ENCODE results near the gene MAP3K9.
"Not testable (repeated sequence)": the region's sequence is repeated elsewhere in the genome, so short reads cannot be mapped to it uniquely, and the experiment has no call there.

MAP3K9 gene

DNA sequence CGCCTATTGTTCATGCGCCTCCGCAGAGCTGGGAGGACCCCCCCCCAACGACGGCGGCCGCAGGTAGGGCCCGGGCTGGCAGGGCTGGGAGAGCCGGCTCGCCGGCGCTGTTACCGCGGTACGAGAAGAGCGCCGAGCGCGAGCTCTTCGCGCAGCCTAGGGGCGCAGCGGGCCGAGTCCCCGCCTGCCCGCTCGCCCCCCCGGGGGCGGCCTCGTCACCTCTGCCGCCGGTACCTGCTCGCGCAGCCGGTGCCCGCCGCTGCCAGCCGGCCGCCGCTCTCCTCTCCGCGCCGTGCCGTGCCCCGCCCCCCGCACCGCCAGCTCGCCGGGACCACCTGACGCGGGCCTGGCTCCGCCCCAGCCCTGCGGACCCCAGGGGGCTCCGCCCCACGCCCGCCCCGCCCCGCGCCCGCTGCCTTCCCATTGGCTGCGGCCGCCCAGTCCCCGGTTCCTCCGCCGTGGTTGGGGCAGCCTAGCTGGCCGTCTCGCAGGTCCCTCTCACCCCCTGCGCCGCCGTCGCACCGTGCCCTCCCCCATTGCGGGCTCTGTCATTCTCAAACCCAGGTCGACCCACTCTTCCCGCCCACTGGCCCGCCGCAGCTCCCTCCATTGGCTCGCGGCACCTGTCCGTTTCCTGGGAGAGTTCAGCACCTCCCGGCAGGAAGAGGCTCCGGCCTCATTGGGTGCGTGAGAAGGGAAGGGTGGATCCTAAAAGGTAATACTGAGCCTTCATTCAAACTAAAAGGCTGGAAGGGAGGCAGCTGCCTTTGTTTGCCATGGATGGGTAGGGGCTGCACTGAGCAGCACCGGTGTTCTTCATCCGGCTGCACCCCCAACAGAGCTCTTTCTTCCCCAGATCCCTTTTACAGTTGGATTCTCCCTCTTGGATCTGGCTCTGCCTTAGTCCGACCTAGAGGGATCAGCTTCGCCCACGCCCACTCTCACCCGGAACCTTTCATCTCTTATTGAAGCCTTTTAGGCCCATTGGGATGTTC, at the start of gene MAP3K9:
Gene MAP3K9 (minus strand): TSS at position 289 of the 995 bp plus-strand sequence. CDS start 342 bp downstream, outside the sequence.
- no peaks in the 10 kb centered on the region for H3K36me3 Mint-ChIP-seq
- H3K27me3 Mint-ChIP-seq = no peaks in the 10 kb centered on the region

DNA sequence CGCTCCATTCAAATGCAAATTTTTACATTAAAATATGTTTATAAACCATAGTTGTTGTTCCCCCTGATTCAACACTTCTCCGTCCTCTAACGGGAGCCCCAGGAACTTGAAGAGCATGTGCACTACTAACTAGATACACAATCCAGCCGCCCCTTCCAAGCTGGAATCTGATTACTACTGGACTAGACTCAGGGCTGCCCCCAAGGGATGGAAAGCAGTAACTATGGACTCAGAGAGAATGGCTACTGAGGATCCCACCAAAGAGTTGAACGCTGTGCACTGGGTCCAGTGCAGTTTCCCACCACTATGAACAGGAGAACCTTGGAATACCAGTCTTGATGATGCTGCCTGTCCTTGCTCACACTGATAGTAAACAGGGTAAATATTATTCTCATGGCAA, 49.3 kb upstream of the MAP3K9 start:
- peaks cover 2% of the 10 kb centered on the region for H3K36me3 Mint-ChIP-seq
- H3K9me3 Mint-ChIP-seq (ENCODE audit: low read depth) = no peaks in the 10 kb centered on the region
- peaks cover 6% of the 10 kb centered on the region for H3K4me1 Mint-ChIP-seq (ENCODE audit: low read depth)
- H3K4me3 Mint-ChIP-seq = no peak overlapping the region
- no peak overlapping the region for H3K27ac Mint-ChIP-seq
- no peaks in the 10 kb centered on the region for H3K27me3 Mint-ChIP-seq

More for the DNA sequence above, at the start of gene MAP3K9:
- peak within 1 kb of the TSS; percentile 93 for H3K4me3 Mint-ChIP-seq
- no peaks in the 10 kb centered on the region for H3K9me3 Mint-ChIP-seq (ENCODE audit: low read depth)
- peaks cover 17% of the 10 kb centered on the region for H3K4me1 Mint-ChIP-seq (ENCODE audit: low read depth)
- H3K27ac Mint-ChIP-seq = peak within 1 kb of the TSS; percentile 93

DNA sequence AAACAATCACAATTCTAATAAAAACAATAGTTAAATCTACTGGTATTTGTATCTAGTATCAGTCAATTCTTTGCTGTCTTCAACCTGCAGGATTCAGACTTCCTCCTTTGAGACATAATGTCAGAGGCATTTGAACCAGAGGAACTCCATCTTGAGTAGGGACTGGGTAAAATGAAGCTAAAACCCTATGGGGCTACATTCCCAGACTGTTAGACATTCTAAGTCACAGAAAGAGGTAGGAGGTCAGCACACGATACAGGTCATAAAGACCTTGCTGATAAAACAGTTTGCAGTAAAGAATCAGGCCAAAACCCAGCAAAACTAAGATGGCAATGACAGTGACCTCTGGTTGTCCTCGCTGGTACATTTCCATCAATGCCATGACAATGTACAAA, 48.2 kb upstream of the MAP3K9 start:
- Mint-ChIP-seq H3K27me3 (no peaks in the 10 kb centered on the region), H3K9me3 (ENCODE audit: low read depth) (no peaks in the 10 kb centered on the region), H3K4me3 (no peak overlapping the region), H3K36me3 (peaks cover 2% of the 10 kb centered on the region), H3K4me1 (ENCODE audit: low read depth) (peaks cover 6% of the 10 kb centered on the region), H3K27ac (no peak overlapping the region)

DNA sequence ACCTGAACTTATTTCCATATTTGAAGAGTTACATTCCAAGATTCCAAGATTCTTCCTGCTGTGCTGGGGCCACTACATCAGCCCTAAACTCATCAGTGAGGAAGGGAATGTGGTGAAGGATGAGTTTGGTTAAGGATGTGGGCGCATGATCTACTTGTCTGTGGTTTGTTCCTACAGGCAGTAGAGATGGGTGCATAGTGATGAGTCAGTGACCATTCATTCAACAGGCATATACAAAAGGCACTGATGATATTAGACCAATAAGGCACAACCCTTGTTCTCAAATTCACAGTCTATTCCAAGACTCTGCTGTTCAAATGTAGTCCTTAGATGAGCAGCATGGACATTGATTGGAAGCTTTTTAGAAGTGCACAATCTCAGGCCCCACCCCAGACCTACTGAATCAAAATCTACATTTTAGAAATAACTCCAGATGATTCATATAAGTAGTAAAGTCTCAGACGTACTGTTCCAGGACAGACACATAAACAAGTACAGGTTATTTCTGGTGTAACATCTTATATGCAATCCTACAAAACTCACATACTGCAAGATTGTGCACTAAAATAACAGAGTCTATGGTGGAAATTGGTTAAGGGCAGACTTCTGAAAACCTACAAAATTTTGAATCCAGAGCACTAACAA, 47.7 kb upstream of the MAP3K9 start:
- Mint-ChIP-seq H3K27ac (no peak overlapping the region), H3K4me1 (ENCODE audit: low read depth) (peaks cover 6% of the 10 kb centered on the region), H3K9me3 (ENCODE audit: low read depth) (no peaks in the 10 kb centered on the region), H3K27me3 (no peaks in the 10 kb centered on the region), H3K36me3 (peaks cover 2% of the 10 kb centered on the region), H3K4me3 (no peak overlapping the region)

DNA sequence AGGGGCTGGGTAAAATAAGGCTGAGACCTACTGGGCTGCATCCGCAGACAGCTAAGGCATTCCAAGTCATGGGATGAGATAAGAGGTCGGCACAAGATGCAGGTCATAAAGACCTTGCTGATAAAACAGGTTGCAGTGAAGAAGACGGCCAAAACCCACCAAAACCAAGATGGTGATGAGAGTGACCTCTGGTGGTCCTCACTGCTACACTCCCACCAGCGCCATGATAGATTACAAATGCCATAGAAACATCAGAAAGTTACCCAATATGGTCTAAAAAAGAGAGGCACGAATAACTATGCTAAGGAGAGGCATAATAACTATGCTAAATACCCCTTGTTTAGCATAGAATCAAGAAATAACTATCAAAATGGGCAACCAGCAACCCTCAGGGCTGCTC, 46.2 kb upstream of the MAP3K9 start:
- Mint-ChIP-seq H3K27ac (no peak overlapping the region), H3K4me3 (no peak overlapping the region), H3K9me3 (ENCODE audit: low read depth) (no peaks in the 10 kb centered on the region)

DNA sequence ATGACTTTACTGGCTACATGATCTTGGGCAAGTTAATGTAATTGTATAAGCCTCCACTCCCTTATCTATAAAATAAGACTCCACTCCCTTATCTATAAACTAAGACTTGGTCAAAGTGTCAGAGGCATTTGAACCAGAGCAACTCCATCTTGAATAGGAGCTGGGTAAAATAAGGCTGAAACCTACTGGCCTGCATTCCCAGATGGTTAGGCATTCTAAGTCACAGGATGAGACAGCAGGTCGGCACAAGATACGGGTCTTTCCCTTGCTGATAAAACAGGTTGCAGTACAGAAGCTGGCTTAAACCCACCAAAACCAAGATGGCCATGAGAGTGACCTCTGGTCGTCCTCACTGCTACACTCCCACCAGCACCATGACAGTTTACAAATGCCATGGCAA, 44.3 kb upstream of the MAP3K9 start:
- H3K9me3 Mint-ChIP-seq (ENCODE audit: low read depth); H3K4me1 Mint-ChIP-seq (ENCODE audit: low read depth); H3K4me3 Mint-ChIP-seq; H3K27ac Mint-ChIP-seq; H3K36me3 Mint-ChIP-seq; H3K27me3 Mint-ChIP-seq: not testable (repeated sequence)

More for the DNA sequence above, 46.2 kb upstream of the MAP3K9 start:
- peaks cover 6% of the 10 kb centered on the region for H3K4me1 Mint-ChIP-seq (ENCODE audit: low read depth)
- no peaks in the 10 kb centered on the region for H3K27me3 Mint-ChIP-seq
- peaks cover 2% of the 10 kb centered on the region for H3K36me3 Mint-ChIP-seq

DNA sequence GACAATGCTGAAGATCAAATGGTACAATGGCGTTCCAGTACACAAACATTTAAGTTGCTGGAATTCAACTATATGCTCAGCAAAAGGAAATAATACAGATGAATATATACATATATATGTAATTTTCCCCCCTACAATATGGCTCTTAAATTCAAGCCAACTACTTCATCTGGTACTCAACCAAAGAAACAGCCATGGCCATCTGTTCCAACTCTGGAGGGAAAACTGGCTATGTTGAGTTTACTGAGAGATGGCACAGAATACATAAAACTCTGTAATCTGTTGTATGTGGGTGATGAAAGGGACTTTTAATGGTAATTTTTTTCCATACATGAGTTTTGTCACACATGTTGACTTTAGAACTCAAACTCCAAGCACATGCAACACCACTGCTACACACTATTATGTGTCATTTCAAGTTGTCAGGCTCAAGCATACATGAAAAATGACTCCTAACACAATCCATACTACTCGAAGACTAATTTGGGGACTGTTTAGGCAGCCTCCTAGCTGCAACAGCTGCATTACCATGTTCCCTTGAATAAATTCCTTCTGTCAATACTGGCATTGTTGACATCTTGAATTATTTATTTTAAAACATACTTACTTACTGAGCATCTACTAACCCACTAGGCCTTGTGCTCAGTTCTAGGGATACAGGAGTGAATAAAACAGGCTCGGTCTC, 38.2 kb upstream of the MAP3K9 start:
- H3K27me3 Mint-ChIP-seq = no peaks in the 10 kb centered on the region
- no peaks in the 10 kb centered on the region for H3K4me1 Mint-ChIP-seq (ENCODE audit: low read depth)
- H3K27ac Mint-ChIP-seq = no peak overlapping the region
- no peaks in the 10 kb centered on the region for H3K9me3 Mint-ChIP-seq (ENCODE audit: low read depth)
- no peak overlapping the region for H3K4me3 Mint-ChIP-seq
- no peaks in the 10 kb centered on the region for H3K36me3 Mint-ChIP-seq

DNA sequence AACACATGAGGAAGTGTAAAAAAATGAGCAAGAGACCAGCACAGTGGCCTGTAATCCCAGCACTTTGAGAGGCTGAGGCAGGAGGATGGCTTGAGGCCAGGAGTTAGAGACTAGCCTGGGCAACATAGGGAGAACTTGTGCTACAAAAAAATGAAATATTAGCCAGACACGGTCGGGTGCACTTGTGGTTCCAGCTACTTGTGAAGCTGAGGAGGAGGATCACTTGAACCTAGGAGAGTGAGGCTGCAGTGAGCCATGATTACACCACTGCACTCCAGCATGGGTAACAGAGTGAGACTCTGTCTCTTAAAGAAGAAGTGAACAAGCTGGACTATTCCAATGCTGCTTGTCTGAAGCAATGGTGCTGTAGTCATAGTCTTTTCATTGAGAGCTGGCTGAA, 36.3 kb upstream of the MAP3K9 start:
- H3K27ac Mint-ChIP-seq = no peak overlapping the region
- H3K36me3 Mint-ChIP-seq = no peaks in the 10 kb centered on the region
- H3K4me1 Mint-ChIP-seq (ENCODE audit: low read depth) = no peaks in the 10 kb centered on the region
- no peaks in the 10 kb centered on the region for H3K27me3 Mint-ChIP-seq
- H3K4me3 Mint-ChIP-seq = no peak overlapping the region
- no peaks in the 10 kb centered on the region for H3K9me3 Mint-ChIP-seq (ENCODE audit: low read depth)

DNA sequence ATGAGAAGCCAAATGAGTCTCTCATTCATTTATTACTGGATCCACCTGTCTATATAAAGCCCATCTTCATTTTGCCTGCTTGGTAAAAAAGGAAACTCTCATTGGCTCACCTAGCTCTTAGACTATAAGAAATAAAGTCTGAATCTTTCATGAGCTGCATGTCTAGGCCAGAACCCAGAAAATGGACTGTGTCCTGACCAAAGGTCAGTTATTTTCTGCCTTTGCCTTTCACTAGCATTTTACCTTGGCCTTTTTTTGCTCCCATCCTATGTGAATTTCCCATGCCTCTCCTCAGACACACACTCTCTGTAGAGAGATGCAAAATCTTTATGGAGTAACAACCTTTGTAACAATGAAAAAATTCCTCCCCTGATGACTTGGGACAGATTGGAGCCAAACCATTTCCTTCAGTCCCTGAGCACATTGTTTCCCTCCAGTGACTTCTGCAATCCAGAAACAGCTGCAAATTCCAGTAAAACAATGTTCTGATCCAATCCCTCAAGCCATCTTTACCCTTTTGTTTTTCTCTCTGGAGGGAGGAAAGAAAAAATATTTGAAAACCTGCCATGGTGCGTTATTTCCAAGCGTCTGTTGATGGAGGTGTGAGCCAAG, 33.6 kb upstream of the MAP3K9 start:
- Mint-ChIP-seq H3K27ac (no peak overlapping the region), H3K27me3 (no peaks in the 10 kb centered on the region), H3K4me3 (no peak overlapping the region), H3K36me3 (no peaks in the 10 kb centered on the region), H3K4me1 (ENCODE audit: low read depth) (no peaks in the 10 kb centered on the region), H3K9me3 (ENCODE audit: low read depth) (peaks cover 3% of the 10 kb centered on the region)

DNA sequence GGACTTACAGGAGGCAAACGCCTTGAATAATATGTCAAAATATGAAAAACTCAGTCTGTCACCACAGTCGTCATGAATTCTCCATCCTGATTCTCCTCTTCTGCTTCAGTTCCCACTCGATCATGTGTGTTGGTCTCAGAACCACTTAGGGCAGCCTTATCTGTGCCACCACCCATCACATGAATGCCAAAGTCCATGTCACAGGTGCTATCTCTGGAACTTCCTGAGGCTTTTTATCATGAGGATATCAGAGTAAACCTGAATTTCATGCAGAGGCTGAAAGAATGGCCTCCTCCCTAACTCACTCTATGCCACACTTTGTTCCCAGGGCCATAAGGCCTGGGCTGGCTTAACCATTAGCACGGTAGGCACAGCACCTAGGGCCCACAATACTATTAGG, 28.8 kb upstream of the MAP3K9 start:
- Mint-ChIP-seq H3K4me1 (ENCODE audit: low read depth) (no peaks in the 10 kb centered on the region), H3K9me3 (ENCODE audit: low read depth) (peaks cover 6% of the 10 kb centered on the region), H3K27me3 (no peaks in the 10 kb centered on the region), H3K36me3 (peaks cover 8% of the 10 kb centered on the region), H3K4me3 (no peak overlapping the region), H3K27ac (no peak overlapping the region)

DNA sequence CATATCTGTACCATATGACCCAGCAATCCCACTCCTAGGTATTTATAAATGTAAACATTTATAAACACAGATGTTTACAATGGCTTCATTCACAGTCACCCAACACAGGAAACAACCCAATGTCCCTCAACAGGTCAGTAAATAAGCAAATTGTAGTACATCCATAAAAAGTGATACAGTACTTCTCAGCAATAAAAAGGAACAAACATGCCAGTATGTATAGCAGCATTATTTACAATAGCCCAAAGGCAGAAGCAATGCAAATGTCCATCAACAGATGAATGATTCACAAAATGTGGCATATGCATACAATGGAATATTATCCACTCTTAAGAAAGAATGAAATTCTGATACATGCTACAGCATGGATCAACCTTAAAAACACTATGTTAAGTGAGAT, 27.6 kb upstream of the MAP3K9 start:
- no peak overlapping the region for H3K4me3 Mint-ChIP-seq
- no peaks in the 10 kb centered on the region for H3K27me3 Mint-ChIP-seq
- H3K9me3 Mint-ChIP-seq (ENCODE audit: low read depth) = peaks cover 6% of the 10 kb centered on the region
- H3K27ac Mint-ChIP-seq = no peak overlapping the region
- no peaks in the 10 kb centered on the region for H3K4me1 Mint-ChIP-seq (ENCODE audit: low read depth)
- peaks cover 8% of the 10 kb centered on the region for H3K36me3 Mint-ChIP-seq

DNA sequence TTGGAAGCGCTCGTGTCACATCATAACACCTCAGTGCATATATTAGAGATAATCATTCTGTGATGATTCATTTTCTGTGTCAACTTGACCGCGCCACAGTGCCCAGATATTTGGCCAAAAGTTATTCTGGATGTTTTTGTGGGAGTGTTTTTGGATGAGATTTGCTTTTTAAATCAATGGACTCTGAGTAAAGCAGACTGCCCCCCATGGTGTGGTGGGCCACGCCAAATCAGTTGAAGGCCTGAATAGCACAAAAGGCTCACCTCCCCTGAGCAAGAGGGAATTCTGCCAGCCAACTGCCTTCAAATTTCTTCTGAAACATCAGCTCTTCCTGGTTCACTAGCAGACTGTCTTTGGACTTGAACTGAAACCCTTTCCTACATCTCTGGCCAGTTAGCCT, 24.6 kb upstream of the MAP3K9 start:
- Mint-ChIP-seq H3K36me3 (peaks cover 8% of the 10 kb centered on the region), H3K27me3 (no peaks in the 10 kb centered on the region), H3K27ac (no peak overlapping the region), H3K4me1 (ENCODE audit: low read depth) (no peaks in the 10 kb centered on the region), H3K4me3 (no peak overlapping the region), H3K9me3 (ENCODE audit: low read depth) (peaks cover 3% of the 10 kb centered on the region)

DNA sequence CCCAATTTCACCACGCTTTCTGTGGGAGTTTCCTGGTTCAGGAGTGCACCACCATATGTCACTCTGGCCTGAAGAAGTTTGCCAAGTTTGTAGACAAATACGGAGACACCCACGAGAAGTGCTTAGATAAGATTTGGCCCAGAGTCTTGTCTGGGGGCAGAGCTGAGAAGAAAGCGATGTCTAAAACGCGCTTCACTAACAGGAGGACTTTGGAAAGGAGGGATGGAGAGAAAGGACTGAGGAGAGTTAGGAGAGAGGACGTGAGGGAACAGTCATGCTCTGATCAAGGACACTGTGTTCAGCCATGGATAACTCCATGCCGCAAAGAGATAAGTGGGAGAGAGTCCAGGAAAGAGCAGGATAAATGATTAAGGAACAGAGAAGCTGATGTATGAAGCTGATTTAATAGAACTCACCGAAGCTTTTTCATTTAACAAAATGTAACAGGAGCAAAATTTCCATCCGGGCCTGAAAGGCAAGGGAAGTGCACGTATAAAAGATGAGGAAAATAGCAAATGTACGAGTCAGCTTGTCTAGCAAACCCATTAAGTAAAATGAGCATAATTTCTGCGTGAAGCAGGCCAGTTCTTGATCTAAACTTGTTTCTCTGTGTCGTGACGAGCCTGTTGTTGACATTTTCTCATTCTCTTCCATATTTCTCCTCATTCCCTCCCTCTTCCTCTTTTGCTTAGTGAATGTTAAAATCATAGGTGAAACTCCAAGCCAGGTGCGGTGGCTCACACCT, 23.4 kb upstream of the MAP3K9 start:
- Mint-ChIP-seq H3K27ac (no peak overlapping the region), H3K27me3 (no peaks in the 10 kb centered on the region), H3K36me3 (peaks cover 8% of the 10 kb centered on the region), H3K4me1 (ENCODE audit: low read depth) (no peaks in the 10 kb centered on the region), H3K4me3 (no peak overlapping the region), H3K9me3 (ENCODE audit: low read depth) (peaks cover 3% of the 10 kb centered on the region)
